GM12801 (cell line): Measurements from ENCODE around the gene SSRP1.

Experiments used
- TF ChIP-seq, protein P1 (sequence below): IDR thresholded peaks from one replicate; pipeline ENCODE4 v1.5.1; 2011; ENCODE audit warnings: control low read depth; ENCODE audit not compliant: insufficient read length; ENCODE audit errors: extremely low read depth

Gene SSRP1

GRCh38 chr11:57306940-57307565, 28.6 kb downstream of the SSRP1 start:
- TF ChIP-seq, protein P1, sequence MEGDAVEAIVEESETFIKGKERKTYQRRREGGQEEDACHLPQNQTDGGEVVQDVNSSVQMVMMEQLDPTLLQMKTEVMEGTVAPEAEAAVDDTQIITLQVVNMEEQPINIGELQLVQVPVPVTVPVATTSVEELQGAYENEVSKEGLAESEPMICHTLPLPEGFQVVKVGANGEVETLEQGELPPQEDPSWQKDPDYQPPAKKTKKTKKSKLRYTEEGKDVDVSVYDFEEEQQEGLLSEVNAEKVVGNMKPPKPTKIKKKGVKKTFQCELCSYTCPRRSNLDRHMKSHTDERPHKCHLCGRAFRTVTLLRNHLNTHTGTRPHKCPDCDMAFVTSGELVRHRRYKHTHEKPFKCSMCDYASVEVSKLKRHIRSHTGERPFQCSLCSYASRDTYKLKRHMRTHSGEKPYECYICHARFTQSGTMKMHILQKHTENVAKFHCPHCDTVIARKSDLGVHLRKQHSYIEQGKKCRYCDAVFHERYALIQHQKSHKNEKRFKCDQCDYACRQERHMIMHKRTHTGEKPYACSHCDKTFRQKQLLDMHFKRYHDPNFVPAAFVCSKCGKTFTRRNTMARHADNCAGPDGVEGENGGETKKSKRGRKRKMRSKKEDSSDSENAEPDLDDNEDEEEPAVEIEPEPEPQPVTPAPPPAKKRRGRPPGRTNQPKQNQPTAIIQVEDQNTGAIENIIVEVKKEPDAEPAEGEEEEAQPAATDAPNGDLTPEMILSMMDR: no peak

DNA sequence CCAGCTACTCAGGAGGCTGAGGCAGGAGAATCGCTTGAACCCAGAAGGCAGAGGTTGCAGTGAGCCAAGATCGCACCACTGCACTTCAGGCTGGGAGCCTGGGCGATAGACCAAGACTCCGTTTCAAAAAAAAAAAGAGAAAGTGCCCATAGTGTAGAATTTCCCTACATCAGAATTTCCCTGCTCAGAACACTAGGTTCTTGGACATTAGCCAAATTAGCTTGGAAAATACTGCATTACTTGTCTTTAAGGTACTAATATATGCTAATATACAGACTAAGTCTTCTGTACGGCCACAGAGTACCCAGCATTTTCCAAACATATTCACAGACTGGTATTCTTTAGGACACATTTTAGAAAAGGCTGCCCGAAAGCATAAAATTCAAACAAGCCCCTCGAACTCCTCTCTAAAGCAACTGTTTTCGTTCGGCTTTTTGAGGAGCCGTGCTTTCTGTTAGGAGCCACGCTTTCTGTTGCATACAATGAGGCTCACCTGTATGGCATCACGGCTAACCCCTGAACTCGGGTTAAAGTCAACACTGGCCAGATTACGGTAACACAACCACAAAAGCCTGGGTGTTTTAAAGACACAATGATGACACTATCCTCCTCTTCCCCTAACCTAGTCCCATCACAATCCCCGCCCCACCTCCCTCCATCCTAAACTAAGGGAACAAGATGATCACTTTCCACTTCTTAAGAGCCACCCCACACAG, 29.4 kb downstream of the SSRP1 start:
- TF ChIP-seq, protein P1: no peak

GRCh38 chr11:57305523-57305922, 30.2 kb downstream of the SSRP1 start:
- TF ChIP-seq, protein P1: no peak

- TF ChIP-seq, protein P1: no peak
These were observed 31.6 kb downstream of the SSRP1 start for GRCh38 chr11:57303990-57304579.

GRCh38 chr11:57303280-57303989, 32.3 kb downstream of the SSRP1 start:
- TF ChIP-seq, protein P1: no peak

DNA sequence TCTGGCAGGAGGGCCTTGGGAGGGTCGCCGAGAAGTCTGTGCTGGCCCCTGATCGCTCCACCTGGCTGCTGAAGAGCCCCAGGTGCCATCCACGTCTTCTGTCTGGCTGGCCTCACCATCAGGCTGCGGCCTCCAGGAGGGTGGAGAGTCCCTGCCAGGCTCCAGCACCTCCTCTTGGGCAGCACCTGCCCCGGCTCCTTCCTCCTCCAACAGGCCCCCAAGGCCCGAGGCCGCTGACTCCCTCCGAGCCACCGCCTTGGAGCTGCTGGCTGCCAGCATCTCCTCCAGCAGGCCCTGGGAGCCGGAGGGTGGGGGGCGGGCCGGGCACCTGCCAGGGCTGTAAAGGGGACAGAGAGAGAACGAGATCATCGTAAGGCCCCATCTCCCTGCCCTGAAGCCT, 33.2 kb downstream of the SSRP1 start:
- TF ChIP-seq, protein P1: no peak

- TF ChIP-seq, protein P1: no peak
These were observed 33.8 kb downstream of the SSRP1 start for GRCh38 chr11:57301711-57302423.
